ENCODE data around the gene GNAT1. TPM values are rescaled to one million over a fixed set of nuclear protein-coding genes. Genes with fewer than 3 reads are reported as not detected.
A peak's percentile ranks its signal among the peaks of the same experiment; 100 is the strongest.

The GNAT1 gene
- total and polyA plus RNA-seq, 2 of the 13 experiments (the other 11 are each of a cell fraction or from before 2014, with no cell fraction given) = 0.15 TPM; not detected in 1

GRCh38 chr3:50195501-50196252 is 4.3 kb downstream of the GNAT1 start (continued):
- TF ChIP-seq ZNF574 (CRISPR knock-in tag; IDR thresholded peaks at IDR 0.05) (peak; percentile 83), ZNF282 (IDR thresholded peaks at IDR 0.05; ENCODE audit: partially characterized antibody) (no peak), SOX13 (IDR thresholded peaks at IDR 0.05) (peak; percentile 5; the same call in 1 of the 2 replicates), SOX13 (CRISPR knock-in tag; conservative IDR thresholded peaks at IDR 0.05 in 1 of 2, IDR thresholded peaks at IDR 0.05 in 1 of 2) (peak in 1 of 2 experiments; percentile 39; a peak in 2 of 4 replicates), RFXAP (CRISPR knock-in tag; IDR thresholded peaks at IDR 0.05; ENCODE audit: borderline replicate concordance) (no peak; the same call in 1 of the 2 replicates), CEBPZ (IDR thresholded peaks at IDR 0.05; ENCODE audit: low read length) (no peak), ZNF142 (CRISPR knock-in tag; IDR thresholded peaks at IDR 0.05) (no peak; the same call in 1 of the 2 replicates), NR0B2 (CRISPR knock-in tag; IDR thresholded peaks at IDR 0.05) (no peak), ZNF24 (IDR thresholded peaks at IDR 0.05) (no peak), TFAP4 (IDR thresholded peaks at IDR 0.05; ENCODE audit: borderline replicate concordance, low read depth) (peak; percentile 97), SPEN (CRISPR knock-in tag; IDR thresholded peaks at IDR 0.05; ENCODE audit: low read depth) (peak; percentile 58), NR2F1 (CRISPR knock-in tag; IDR thresholded peaks at IDR 0.05) (peak in 1 of 2 experiments; percentile 44; a peak in 1 of 4 replicates), MED1 (CRISPR knock-in tag; IDR thresholded peaks at IDR 0.05) (peak; percentile 87), ZNF546 (CRISPR knock-in tag; conservative IDR thresholded peaks at IDR 0.05) (0 out of 2 replicates have a peak, but pooled peaks have one; percentile 48)

All from HepG2 (cell line).